NCI-H526 treated with DMSO at 0.1 percent for 48 hours (cell line): ENCODE measurements around the gene TRIP10.
"Not testable (repeated sequence)": the region's sequence is repeated elsewhere in the genome, so short reads cannot be mapped to it uniquely, and the experiment has no call there.

Experiments
- DNase-seq: peaks from one replicate; lab custom pipeline; 2025; lab: John Stamatoyannopoulos, UW

Gene TRIP10, protein sequence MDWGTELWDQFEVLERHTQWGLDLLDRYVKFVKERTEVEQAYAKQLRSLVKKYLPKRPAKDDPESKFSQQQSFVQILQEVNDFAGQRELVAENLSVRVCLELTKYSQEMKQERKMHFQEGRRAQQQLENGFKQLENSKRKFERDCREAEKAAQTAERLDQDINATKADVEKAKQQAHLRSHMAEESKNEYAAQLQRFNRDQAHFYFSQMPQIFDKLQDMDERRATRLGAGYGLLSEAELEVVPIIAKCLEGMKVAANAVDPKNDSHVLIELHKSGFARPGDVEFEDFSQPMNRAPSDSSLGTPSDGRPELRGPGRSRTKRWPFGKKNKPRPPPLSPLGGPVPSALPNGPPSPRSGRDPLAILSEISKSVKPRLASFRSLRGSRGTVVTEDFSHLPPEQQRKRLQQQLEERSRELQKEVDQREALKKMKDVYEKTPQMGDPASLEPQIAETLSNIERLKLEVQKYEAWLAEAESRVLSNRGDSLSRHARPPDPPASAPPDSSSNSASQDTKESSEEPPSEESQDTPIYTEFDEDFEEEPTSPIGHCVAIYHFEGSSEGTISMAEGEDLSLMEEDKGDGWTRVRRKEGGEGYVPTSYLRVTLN

DNA sequence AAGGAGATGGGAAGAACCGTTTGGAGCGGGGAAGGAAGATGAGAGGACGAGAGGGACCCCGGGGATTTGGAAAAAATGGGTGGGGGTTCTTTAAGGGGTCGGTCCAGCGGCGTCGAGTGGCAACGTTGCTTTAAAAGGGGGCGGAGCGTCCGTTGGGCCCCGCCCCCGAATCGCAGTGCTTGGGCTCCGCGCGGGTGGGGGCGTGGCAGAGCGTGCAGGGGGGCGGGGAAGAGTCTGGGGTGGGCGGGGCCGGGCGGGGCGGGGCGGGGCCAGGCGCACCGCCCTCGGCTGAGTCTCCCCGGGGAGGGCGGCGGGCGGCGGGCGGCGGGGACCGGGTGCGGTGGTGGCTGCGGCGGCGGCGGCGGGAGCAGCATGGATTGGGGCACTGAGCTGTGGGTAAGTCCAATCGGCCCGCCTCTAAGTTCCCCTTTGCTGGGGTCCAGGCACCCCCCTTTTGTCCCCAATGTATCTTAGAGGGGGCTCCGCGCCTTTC lies at the start of gene TRIP10:
TSS of gene TRIP10 (plus strand) at position 291 of the 493 bp plus-strand sequence. CDS start at position 373, 82 bp downstream.
- DNase-seq = peak; percentile 23

DNA sequence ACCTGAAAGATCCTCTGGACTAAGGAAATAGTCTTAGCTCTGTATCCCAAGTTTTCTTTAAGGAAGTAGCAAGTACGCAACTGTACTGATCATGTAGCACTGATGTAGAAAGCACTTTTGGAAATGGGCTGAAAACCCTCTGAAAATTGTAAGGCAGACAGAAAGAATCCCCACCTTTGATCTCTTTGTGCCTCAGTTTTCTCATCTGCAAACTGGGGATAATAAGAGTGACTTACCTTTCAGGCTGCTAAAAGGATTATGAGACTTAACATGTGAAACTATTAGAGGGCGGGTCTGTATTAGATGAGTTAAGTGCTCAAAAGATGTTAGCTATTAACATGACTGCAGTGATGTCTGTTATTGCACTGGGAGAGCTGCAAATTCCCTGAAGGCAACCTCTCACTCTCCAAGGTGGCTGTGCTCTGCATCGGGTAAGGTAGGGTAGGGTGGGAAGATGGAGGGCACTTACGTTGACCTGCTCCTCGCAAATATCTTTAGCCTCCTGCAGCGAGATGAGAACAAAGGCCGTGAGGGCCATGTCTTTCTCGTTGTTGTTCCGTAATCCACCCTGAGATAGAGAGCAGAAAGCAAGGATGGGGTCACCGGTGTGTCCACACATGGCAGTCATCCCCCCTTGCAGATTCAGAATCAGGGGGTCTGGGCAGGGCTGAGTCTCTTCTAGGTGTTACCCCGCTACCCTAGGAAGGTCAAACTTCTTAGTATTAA lies 49.2 kb upstream of the TRIP10 start:
- no peak for DNase-seq

DNA sequence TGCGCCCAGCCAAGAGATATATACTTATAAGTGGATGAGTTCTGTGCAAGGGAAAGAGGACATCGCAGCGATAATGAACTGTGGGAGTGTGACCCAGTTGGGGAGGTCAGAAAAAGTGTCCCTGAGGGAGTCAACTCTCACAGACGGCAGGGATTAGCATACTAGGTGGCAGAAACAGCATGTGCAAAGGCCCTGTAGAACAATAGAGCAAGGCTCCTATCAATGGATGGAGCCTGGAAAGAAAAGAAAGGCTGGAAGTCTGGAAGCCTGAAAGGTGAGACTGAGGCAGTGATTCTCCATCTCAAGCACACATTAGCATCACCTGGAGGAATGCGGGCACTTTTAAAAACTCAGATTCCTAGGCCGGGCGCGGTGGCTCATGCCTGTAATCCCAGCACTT lies 48.1 kb upstream of the TRIP10 start:
- no peak for DNase-seq

DNA sequence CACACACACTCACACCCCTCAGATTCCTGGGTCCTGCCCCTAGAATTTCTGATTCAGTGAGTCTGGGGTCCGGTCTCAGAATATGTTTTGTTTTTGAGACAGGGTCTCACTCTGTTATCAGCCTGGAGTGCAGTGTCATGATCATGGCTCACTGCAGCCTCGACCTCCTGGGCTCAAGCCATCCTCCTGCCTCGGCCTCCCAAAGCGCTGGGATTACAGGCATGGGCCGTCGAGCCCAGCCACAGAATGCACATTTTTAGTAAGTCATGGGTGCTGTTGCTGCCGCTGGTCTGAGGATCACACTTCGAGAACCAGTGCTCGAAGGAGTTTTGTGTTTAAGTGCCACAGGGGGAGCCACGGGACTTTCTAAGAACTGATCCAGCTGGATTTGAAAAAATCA lies 47.5 kb upstream of the TRIP10 start:
- no peak for DNase-seq

DNA sequence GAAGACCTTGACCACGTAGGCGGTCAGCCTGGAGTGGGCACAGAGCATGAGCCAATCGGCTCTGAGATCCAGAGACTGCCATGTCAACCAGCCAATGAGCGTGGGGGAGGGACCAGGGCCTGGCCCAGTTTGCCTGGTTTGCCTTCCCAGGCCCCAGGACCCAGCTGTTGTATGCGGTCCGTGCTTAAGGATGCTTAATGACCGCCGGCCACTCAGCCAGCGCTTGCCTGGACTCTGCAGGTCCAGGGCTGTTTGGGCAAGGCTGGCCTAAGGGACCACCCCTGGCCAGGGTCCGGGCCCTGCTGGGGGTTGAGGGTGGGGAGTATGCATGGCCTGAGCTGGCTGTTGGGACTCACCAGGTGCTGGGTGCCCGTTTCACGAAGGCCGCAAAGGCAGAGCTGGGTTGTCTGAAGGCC lies 46.4 kb upstream of the TRIP10 start:
- no peak for DNase-seq

DNA sequence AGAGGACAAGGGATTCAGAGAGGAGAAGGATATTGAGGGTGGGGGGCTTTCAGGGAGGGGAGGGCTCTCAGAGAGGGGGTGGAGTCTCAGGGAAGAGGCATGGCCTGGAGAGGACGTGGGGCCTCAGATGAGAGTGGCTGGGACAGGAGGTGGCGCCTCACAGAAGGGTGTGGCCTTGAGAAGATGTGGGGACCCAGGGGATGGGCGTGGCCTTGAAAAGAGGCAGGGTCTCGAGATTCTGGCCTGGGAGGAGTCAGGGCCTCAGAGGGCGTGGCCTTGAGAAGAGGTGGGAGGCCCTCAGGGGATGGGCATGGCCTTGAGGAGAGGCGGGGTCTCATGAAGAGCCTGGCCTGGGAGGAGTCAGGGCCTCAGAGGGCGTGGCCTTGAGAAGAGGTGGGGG lies 45.8 kb upstream of the TRIP10 start:
- no peak for DNase-seq

DNA sequence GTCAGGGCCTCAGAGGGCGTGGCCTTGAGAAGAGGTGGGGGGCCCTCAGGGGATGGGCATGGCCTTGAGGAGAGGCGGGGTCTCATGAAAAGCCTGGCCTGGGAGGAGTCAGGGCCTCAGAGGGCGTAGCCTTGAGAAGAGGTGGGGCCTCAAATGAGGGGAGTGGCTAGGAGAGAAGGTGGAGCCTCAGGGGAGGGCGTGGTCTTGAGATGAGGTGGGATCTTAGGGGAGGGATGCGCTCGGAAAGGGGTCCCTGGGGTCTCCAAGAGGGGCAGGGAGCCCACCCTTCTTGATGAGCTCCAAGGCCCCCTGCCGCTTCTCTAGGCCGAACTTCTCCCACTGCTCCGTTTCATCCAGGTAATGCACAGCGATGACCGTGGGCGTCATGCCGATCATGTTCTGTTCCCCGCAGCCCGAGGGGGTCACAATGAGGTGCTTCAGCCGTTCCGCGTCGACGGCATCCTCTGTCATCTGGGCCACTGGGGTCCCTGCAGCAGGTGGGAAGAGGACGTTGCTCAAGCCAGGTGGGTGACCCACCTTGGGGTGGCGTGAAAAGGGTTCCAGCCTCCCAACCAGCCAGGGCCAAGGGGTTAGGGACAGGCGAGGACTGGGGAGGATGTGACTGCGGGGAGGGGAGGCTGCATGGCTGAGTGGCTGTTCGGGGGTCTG lies 45.2 kb upstream of the TRIP10 start:
- no peak for DNase-seq

DNA sequence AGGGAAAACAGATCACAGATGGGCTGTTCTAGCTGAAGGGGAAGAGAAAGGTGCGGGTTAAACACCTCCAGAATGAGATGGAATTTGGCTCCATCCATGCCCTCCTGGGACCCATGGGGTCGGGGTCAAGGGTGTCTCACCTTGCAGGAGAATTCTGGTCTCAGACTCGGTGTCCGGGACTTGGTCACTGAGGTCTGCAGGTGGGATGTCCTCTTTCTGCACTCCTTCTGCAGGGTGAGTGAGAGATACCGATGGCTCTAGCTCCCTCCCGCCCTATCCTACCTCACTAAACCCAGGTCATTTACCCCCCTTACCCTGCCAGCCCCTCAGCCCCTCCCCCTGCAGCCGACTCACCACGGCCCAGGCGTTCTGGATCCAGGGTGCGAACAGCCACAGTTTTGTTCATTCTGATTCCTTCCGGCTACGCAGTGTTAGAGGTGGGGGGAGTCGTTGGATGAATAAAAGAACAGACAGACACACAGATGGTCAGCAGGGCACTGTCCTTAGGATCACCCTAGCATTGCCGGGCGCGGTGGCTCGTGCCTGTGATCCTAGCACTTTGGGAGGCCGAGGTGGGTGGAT lies 43.1 kb upstream of the TRIP10 start:
- no peak for DNase-seq

DNA sequence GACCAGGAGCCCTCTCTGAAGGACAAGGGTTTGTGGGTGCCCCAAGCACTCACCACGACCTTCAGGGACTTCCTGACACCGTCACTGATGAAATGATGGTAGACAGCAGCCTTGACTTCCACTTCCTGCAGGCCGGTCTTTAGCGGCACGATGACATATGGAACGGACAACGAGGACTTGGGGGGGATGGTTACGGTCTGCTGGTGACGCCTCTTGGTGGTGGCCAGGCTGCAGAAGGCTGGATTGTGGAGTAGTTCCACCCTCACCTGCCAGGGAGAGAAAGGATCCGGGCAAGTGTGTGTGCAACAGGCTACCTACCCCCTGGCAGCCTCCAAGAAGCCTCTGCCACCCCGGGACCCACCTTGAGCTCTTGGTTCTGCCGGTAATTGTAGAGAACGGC lies 42.2 kb upstream of the TRIP10 start:
- no peak for DNase-seq

DNA sequence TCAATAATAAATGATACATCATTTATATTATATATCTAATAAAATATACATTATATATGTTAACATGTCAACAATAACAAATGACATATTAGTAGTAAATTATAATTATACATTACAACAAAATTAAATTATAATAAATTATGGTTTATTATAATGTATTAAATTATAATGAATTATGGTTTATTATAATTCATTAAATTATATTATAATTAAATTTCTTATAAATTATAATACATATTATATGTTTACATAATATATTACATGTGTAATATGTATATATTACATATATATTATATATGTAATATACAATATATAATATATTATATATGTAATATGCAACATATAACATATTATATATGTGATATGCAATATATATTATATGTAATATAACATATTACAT lies 39.5 kb upstream of the TRIP10 start:
- DNase-seq = no peak

DNA sequence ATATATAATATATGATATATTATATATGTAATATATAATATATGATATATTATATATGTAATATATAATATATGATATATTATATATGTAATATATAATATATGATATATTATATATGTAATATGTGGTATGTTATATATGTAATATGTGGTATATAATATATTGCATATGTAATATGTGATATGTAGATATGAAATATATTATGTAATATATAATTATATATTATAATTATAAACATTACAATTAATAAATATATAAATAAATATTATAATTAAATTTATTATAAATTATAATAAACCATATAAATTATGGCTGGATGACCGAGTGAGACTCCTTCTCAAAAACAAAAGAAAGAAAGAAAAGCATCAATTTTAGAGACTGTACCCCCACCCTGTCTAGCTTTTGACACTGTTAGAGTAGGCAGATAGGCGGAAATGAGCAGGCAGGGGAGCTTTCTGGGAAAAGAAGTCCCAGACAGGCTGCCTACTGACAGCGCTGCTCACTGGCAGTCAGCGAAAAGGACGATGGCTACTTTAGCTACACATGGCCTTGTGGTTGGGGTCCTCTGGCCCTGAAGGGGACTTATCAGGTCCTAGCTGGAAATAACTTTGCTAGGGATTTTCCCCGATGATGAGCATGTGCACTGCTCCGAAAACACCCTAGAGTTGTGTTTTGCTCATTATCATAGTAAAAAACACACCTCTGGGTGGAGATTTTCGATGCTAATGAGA lies 38.7 kb upstream of the TRIP10 start:
- DNase-seq = no peak

DNA sequence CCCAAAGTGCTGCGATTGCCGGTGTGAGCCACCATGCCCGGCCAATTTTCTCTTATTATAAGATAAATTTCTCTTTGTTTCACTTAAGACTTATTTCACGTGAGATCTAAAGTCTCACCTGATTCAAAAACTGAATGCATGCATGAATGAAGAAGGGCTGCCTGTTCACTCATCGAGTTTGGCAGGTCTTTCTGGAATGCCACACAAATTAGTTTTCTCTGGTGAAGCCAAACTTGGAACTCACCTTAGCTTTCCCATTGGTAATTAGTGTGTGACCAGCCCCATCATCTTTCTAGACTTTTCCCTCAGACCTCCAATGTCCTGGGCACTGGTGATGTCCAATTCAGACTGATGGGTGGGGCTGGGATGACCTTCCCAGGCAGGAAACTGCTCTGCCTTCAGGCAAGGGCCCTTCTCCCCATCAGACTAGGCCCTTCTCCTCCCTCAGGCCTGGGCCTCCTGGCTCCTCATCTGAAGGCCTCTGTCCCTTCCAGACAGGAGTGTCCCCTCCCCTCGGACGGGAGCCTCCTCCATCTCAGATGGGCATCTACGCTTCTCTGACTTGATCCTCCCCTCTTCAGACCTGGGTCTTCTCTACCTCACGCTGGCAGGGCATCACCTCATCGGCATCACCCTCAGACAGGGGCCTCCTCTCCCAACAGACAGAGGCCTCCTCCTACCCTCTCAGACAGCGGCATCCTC lies 33.4 kb upstream of the TRIP10 start:
- no peak for DNase-seq

DNA sequence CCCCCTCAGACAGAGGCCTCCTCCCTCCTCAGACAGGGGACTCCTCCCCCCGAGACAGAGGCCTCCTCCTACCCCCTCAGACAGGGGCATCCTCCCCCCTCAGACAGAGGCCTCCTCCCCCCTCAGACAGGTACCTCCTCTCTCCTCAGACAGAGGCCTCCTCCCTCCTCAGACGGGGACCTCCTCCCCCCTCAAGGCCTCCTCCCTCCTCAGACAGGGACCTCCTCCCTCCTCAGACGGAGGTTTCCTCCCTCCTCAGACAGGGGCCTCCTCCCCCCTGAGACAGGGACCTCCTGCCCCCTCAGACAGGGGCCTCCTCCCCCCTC lies 32.9 kb upstream of the TRIP10 start:
- no peak for DNase-seq

DNA sequence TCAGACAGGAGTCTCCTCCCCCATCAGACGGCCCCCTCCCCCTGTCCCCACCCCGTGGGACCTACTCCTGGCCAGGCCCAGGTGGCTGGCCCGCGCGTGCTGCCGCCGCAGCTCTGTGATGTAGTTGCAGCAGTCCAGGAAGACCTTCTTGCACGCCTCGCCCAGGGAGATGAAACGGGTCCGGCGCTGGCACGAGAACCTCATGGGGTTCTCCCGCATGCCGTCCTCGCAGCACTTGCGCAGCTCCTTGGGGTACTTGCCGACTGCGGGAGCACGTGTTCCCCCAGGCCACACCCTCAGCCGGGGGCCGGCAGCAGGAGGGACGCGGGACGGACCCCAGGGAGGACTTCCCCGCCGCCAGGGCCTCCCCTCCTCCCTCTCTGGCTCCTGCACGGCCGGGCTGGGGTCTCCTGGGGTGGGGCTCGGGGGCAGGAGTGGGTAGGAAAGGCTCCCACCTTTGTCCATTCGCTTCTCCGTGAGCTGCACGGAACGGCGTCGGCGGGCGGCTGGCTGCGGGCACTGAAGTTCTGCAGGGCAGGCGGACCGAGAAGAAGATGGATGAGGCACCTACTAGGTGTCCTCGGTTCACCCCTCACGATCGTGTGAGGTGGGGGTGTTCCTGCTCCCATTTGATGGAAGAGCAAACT lies 32.3 kb upstream of the TRIP10 start:
- no peak for DNase-seq

DNA sequence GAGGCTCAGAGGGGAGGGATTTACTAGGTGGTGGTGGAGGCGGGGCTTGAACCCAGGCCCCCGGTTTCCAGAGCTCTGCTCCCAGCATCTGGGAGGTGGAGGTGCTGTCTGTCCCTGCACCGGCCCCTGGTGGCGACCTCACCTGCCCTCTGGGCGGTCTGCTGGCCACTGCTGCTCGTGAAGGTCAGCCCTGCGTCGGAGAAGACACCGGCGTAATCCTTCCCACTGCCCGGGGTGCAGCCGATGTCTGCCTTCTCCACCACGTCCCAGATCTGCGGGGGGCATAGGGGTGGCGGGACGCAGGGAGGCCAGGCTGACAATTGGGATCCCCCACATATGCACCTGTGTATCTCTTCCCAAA lies 31.8 kb upstream of the TRIP10 start:
- no peak for DNase-seq

DNA sequence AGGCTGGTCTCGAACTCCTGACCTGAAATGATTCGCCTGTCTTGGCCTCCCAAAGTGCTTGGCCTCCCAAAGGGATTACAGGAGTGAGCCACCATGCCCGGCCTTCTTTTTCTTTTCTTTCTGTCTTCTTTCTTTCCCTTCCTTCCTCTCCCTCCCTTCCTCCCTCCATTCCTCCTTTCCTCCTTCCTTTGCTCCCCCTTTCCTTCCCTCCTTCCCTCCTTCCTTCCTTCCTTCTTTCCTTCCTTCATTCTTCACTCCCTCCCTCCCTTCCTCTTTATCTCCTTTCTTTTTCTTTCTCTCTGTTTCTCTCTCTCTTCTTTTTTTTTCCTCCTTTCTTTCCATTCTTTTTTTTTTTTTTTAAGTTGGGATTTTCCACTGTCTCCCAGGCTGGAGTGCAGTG lies 31.1 kb upstream of the TRIP10 start:
- DNase-seq = no peak

DNA sequence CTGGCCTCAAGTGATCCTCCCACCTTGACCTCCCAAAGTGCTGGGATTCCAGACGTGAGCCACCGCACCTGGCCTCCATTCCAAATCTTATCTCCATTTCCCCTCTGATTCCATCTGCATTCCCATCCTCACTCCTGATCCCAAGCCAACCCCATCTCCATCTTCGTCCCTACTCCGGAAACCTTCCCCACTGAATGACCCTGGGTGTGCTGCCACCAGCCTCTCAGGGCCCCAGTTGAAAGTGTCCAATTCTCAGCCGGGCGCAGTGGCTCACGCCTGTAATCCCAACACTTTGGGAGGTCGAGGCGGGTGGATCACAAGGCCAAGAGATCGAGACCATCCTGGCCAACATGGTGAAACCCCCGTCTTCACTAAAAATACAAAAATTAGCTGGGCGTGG lies 30.6 kb upstream of the TRIP10 start:
- not testable (repeated sequence) for DNase-seq

DNA sequence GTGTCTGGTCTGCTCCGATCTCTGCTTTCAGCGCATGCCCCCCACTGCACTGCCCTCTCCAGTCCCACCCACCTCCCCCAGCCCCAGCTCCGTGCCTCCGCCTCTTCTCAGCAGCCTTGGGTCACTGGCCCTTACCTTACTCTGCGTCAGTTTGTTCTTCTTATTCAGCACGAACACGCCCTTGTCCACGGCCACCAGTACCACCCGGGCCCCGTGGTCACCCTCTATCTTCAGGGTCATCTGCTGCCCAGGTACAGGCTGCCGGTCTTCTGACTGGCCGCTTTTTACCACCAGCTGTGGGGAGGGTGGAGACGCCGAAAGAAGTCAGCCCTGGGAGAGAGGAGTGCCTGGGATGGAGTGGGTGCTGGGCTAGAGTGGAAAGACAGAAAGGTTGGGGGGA lies 29.9 kb upstream of the TRIP10 start:
- no peak for DNase-seq

DNA sequence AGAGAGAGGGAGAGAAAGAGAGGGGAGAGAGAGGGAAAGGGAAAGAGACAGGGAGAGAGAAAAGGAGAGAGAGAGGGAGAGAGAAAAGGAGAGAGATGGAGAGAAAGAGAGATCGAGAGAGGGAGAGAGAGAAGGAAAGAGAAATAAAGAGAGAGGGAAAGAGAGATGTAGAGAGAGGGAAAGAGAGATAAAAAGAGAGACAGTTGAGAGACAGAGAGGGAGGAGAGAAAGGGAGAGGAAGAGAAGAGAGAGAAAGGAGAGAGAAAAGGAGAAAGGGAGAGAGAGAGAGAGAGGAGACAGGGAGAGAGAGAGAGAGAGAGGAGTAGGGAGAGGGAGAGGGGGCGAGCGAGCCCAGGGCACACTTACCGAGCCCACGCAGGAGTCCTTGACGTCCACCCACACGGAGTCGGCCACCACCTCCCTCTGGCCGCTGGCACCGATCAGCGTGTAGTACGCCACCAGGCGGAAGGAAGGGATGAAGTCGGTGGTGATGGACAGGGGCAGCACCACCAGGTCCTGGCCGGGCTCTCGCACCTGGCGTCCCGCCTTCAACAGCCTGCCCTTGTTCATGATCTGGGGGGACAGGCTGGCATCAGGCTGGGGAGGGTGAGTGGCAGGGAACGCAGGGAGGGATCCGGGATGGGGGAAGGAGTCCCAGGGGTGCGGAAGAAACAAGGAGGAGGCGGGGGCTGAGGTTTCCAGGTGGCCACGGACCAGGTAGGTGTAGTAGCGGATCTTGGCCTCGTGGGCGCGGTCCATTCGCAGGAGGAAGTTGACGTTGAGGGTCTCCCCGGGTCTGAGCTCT lies 29.0 kb upstream of the TRIP10 start:
- no peak for DNase-seq

DNA sequence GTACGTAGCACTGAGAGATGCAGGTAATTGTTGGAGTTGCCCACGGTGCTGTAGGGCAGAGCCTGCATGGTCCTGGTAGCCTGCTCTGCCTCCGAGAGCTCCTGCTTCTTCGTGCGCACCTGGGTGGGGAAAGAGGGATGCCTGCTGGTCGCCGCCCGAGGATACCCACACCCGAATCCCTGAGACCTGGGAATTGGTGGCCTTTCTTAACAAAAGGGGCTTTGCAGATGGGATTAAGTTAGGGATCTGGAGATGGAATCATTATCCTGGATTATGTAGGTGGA lies 28.5 kb upstream of the TRIP10 start:
- no peak for DNase-seq
